Activated gamma-delta T cell (primary cell): ENCODE results near the gene PCDHB10.
"Not testable (repeated sequence)": the region's sequence is repeated elsewhere in the genome, so short reads cannot be mapped to it uniquely, and the experiment has no call there.

Experiments
- DNase-seq: peaks from one replicate; lab custom pipeline; 2025; lab: John Stamatoyannopoulos, UW

Gene PCDHB10

GRCh38 chr5:141186897-141187512, 5.1 kb upstream of the PCDHB10 start, which contains the start of gene PCDHB9:
Gene PCDHB9, plus strand, starts transcription at chr5:141187161. Its CDS starts 158 bp downstream, at chr5:141187319.
- no peak for DNase-seq

DNA sequence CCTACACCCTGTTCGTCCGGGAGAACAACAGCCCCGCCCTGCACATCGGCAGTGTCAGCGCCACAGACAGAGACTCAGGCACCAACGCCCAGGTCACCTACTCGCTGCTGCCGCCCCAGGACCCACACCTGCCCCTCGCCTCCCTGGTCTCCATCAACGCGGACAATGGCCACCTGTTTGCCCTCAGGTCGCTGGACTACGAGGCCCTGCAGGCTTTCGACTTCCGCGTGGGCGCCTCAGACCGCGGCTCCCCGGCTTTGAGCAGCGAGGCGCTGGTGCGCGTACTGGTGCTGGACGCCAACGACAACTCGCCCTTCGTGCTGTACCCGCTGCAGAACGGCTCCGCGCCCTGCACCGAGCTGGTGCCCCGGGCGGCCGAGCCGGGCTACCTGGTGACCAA, 3.5 kb upstream of the PCDHB10 start:
- not testable (repeated sequence) for DNase-seq

GRCh38 chr5:141189131-141189530, 3.0 kb upstream of the PCDHB10 start:
- DNase-seq = not testable (repeated sequence)

GRCh38 chr5:141194332-141194731, 2.2 kb downstream of the PCDHB10 start:
- not testable (repeated sequence) for DNase-seq

GRCh38 chr5:141196363-141196762, 4.2 kb downstream of the PCDHB10 start:
- no peak for DNase-seq

DNA sequence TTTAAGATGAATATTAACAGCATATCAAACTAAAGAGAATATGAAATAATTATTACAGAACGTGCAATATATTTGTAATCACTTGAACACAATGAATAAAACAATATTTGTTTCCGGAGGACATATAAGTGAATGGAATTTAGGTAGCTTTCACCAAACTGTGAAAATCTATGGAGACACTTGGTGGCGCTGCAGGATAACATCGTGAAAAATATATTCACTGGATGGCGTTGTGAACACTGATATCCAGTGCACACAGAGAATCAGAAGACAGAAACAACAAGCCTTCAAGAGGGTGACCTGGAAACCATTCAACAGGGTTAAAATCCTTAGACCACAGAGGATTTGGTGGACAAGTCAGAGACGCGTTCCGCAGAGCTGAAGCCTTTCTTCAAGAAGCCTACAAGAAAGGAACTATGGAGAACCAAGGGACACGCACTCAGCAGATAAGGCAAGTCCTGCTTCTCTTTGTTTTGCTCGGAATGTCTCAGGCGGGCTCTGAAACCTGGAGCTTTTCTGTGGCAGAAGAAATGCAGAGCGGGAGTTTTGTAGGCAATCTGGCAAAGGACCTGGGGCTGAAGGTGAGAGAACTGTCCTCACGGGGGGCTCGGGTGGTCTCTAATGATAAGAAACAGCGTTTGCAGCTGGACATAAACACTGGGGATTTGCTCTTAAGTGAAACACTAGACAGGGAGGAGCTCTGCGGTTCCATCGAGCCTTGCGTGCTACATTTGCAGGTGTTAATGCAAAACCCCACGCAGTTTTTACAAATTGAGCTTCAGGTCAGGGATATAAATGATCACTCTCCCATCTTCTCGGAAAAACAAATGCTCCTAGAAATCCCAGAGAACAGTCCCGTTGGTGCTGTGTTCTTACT, 7.4 kb downstream of the PCDHB10 start, which contains the start of gene PCDHB11:
Gene PCDHB11 (plus strand): TSS at position 269 of the 877 bp plus-strand sequence. CDS start 148 bp downstream, at position 417.
- DNase-seq = no peak

- DNase-seq = not testable (repeated sequence)
Observed at GRCh38 chr5:141201126-141201525, 9.0 kb downstream of the PCDHB10 start.

DNA sequence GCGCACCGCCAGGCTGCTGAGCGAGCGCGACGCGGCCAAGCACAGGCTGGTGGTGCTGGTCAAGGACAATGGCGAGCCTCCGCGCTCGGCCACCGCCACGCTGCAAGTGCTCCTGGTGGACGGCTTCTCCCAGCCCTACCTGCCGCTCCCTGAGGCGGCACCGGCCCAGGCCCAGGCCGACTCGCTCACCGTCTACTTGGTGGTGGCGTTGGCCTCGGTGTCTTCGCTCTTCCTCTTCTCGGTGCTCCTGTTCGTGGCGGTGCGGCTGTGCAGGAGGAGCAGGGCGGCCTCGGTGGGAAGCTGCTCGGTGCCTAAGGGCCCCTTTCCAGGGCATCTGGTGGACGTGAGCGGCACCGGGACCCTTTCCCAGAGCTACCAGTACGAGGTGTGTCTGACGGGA, 9.5 kb downstream of the PCDHB10 start:
- not testable (repeated sequence) for DNase-seq

DNA sequence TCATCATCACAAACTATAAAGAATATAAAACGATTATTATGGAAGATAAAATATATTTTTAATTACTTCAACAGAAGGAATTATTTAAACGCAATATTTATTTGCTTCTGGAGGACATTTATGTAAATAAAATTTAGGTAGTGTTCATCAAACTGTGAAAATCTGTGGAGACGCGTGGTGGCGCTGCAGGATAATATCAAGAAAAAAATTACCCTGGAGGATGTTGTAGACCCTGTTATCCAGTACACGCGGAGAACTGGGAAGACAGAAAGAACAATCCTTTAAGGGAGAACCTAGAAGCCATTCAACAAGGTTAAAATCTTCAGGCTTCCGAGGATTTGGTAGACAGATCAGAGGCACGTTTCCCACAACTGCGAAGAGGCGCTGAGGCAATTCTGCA, 16.3 kb downstream of the PCDHB10 start, which contains the start of gene PCDHB12:
Gene PCDHB12 (plus strand): TSS at position 242 of the 400 bp plus-strand sequence. CDS start 189 bp downstream, outside the sequence.
- DNase-seq = no peak

GRCh38 chr5:141210281-141210680, 18.1 kb downstream of the PCDHB10 start:
- DNase-seq = not testable (repeated sequence)

- DNase-seq = not testable (repeated sequence)
Observed at GRCh38 chr5:141210849-141211248, 18.7 kb downstream of the PCDHB10 start.

- DNase-seq = not testable (repeated sequence)
Observed at GRCh38 chr5:141213656-141214339, 21.6 kb downstream of the PCDHB10 start, which contains the start of gene PCDHB13. Gene PCDHB13, plus strand, starts transcription at chr5:141213919. Its CDS starts 205 bp downstream, at chr5:141214124.

- not testable (repeated sequence) for DNase-seq
Observed at GRCh38 chr5:141214583-141214982, 22.4 kb downstream of the PCDHB10 start.

DNA sequence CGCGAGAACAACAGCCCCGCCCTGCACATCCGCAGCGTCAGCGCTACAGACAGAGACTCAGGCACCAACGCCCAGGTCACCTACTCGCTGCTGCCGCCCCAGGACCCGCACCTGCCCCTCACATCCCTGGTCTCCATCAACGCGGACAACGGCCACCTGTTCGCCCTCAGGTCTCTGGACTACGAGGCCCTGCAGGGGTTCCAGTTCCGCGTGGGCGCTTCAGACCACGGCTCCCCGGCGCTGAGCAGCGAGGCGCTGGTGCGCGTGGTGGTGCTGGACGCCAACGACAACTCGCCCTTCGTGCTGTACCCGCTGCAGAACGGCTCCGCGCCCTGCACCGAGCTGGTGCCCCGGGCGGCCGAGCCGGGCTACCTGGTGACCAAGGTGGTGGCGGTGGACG, 23.4 kb downstream of the PCDHB10 start:
- not testable (repeated sequence) for DNase-seq

DNA sequence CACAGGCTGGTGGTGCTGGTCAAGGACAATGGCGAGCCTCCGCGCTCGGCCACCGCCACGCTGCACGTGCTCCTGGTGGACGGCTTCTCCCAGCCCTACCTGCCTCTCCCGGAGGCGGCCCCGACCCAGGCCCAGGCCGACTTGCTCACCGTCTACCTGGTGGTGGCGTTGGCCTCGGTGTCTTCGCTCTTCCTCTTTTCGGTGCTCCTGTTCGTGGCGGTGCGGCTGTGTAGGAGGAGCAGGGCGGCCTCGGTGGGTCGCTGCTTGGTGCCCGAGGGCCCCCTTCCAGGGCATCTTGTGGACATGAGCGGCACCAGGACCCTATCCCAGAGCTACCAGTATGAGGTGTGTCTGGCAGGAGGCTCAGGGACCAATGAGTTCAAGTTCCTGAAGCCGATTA, 23.9 kb downstream of the PCDHB10 start:
- not testable (repeated sequence) for DNase-seq

- no peak for DNase-seq
Observed at GRCh38 chr5:141223112-141223783, 31.1 kb downstream of the PCDHB10 start, which contains the start of gene PCDHB14. Gene PCDHB14, plus strand, starts transcription at chr5:141223343. Its CDS starts 163 bp downstream, at chr5:141223506.

DNA sequence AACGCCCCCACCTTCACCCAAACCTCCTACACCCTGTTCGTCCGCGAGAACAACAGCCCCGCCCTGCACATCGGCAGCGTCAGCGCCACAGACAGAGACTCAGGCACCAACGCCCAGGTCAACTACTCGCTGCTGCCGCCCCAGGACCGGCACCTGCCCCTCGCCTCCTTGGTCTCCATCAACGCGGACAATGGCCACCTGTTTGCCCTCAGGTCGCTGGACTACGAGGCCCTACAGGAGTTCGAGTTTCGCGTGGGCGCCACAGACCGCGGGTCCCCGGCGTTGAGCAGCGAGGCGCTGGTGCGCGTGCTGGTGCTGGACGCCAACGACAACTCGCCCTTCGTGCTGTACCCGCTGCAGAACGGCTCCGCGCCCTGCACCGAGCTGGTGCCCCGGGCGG, 32.7 kb downstream of the PCDHB10 start:
- DNase-seq = not testable (repeated sequence)

GRCh38 chr5:141225421-141225820, 33.3 kb downstream of the PCDHB10 start:
- not testable (repeated sequence) for DNase-seq

DNA sequence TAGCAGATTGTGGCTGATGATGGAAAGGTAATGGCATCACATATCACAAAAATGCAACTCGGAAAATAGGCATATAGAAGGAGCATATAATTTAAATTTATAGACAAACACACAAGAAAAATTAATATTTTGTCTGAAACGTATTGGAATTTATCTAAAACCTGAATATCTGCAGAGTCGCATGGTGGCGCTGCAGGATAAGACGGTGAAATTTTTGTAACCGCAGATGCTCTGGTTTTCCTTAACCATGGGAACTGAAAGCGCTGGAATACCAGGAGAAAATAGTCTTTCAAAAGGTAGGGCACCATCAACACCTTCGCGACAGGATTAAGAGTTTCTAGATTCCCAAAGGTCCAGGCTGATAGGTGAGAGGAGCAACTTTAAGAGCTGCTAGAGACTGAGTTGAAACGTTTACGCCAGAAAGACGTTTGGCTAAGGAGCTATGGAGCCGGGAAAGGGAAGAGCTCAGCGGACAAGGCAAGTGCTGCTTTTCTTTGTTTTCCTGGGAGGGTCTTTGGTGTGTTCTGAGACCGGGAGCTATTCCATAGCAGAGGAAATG, 42.0 kb downstream of the PCDHB10 start:
- no peak for DNase-seq

DNA sequence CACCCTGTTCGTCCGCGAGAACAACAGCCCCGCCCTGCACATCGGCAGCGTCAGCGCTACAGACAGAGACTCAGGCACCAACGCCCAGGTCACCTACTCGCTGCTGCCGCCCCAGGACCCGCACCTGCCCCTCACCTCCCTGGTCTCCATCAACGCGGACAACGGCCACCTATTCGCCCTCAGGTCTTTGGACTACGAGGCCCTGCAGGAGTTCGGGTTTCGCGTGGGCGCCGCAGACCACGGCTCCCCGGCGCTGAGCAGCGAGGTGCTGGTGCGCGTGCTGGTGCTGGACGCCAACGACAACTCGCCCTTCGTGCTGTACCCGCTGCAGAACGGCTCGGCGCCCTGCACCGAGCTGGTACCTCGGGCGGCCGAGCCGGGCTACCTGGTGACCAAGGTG, 43.8 kb downstream of the PCDHB10 start:
- DNase-seq = not testable (repeated sequence)
